Measurements from ENCODE around the gene CPXM1. TPM values are rescaled to one million over a fixed set of nuclear protein-coding genes. Genes with fewer than 3 reads are reported as not detected.
A peak's percentile ranks its signal among the peaks of the same experiment; 100 is the strongest.
"Not testable (repeated sequence)": the region's sequence is repeated elsewhere in the genome, so short reads cannot be mapped to it uniquely, and the experiment has no call there.

Gene CPXM1
- total RNA-seq, 1 donor from 2014 or later = 1.0 TPM

GRCh38 chr20:2778602-2779321, 21.7 kb downstream of the CPXM1 start:
- intact Hi-C loops (cut with DNase I) = no loop called here
- no peak for DNase-seq
- ATAC-seq (ENCODE audit: poor library complexity) = no peak

GRCh38 chr20:2775139-2775538, 25.3 kb downstream of the CPXM1 start:
- no peak for ATAC-seq (ENCODE audit: poor library complexity)

DNA sequence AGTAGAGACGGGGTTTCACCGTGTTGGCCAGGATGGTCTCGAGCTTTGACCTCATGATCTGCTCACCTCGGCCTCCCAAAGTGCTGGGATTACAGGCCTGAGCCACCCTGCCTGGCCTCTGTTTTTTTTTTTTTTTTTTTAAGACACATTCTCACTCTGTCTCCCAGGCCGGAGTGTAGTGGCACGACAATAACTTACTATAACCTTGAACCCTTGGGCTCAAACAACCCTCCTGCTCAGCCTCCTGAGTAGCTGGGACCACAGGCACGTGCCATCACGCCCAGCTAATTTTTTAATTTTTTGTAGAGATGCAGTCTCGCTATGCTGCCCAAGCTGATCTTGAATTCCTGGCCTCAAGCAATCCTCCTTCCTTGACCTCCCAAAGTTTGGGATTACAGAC, 26.6 kb downstream of the CPXM1 start:
- DNase-seq (no peak), ATAC-seq (ENCODE audit: poor library complexity) (no peak)
- intact Hi-C loops (cut with DNase I) = no loop called here

More at GRCh38 chr20:2775139-2775538, 25.3 kb downstream of the CPXM1 start:
- intact Hi-C loops (cut with DNase I) = no loop called here
- DNase-seq = no peak

DNA sequence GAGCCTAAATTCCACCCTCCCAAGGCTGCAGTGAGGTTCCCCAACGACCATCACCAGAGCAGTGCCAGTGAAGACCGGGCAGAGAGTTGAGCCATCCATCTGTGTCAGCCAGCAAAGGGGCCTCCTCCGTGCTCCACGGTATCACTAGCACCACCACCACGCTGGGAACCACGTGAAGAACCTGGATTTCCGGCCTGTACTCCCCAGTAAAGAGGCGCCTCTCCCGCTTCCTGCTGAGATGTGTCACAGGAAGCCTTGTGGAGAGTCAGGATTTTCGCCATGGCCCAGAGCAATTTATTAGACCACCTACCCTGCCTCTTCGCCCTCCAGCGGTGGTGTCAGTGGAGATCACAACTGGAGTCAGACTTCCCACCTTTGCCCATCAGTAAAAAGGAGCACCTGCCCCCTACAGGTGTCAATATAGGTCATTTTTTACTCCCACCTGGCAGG, 28.8 kb downstream of the CPXM1 start:
- intact Hi-C loops (cut with DNase I) = no loop called here
- no peak for DNase-seq
- no peak for ATAC-seq (ENCODE audit: poor library complexity)

- DNase-seq; intact Hi-C loops (cut with DNase I); ATAC-seq (ENCODE audit: poor library complexity): not testable (repeated sequence)
Observed at GRCh38 chr20:2770091-2770490, 30.3 kb downstream of the CPXM1 start.

DNA sequence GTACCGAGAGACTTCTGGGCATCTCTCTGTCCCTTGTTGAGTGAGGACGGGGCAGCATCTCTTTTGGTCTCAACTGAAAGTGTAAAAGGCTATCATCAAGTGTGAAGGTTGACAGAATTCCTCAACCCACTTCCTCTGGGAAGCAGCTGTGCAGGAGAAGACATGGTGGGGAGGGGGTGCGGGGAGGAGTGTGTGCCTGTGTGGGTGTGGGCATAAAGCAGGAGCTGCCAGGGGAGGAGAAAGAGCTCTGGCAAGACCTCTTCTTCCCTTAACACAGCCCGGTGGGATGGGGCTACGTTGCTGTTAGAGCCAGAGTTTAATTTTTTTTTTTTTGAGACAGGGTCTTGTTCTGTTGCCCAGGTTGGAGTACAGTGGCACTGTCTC, 31.8 kb downstream of the CPXM1 start:
- ATAC-seq (ENCODE audit: poor library complexity) (no peak), DNase-seq (no peak)
- intact Hi-C loops (cut with DNase I) = no loop called here

- peak; percentile 61 for DNase-seq
Observed at GRCh38 chr20:2767768-2768631, 32.4 kb downstream of the CPXM1 start.

GRCh38 chr20:2763186-2763585, 37.2 kb downstream of the CPXM1 start:
- DNase-seq (no peak), ATAC-seq (ENCODE audit: poor library complexity) (no peak)
- intact Hi-C loops (cut with DNase I) = no loop called here

More at GRCh38 chr20:2767768-2768631, 32.4 kb downstream of the CPXM1 start:
- peak; percentile 85 for ATAC-seq (ENCODE audit: poor library complexity)
- intact Hi-C loops (cut with DNase I) = no loop called here

DNA sequence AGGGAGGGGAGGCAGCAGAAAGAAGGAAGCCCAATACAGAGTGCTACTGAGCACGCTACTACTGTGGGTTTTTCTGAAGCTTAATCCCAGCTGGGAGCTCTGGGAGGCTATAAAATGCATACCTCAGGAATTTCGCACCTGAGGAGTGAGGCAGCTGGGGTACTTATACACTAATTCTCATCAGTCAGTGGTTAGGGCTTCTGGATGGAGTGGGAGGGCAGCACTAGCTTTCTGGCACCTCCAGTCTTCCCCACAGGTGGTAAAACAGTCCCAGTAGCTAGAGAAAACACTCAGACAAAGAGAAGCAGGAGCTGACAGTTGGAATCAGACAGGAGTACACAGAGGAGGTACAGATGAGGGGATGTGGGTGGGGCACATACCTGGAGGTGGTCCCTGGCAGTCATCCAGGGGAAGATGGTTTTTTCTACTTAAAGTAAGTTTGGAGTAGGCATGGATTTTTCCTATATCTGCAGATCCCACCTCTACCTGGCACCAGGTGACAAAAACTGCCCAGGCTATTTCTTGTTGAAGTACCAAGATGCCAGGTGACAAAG, 37.8 kb downstream of the CPXM1 start:
- intact Hi-C loops (cut with DNase I) = no loop called here
- ATAC-seq (ENCODE audit: poor library complexity) (no peak), DNase-seq (no peak)

DNA sequence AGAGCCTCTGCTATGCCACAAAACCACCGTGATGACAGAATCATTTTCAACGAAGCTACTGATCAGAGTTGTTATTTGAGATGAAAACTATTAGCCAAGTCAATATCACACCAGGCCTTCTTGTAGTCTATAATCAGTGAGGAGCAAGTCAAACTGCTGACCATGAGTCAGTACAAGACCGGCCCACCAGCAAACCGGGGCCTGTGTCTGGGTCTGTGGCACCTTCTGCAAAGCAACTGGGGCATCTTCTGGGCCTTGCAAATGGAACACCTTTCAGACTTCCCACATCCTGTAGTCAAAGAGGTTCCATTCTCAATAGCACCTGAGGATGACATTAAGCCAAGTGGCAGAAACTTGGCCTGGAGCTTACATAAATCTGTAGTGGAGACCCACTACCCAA, 38.5 kb downstream of the CPXM1 start:
- ATAC-seq (ENCODE audit: poor library complexity) = no peak
- intact Hi-C loops (cut with DNase I) = no loop called here
- DNase-seq = no peak

DNA sequence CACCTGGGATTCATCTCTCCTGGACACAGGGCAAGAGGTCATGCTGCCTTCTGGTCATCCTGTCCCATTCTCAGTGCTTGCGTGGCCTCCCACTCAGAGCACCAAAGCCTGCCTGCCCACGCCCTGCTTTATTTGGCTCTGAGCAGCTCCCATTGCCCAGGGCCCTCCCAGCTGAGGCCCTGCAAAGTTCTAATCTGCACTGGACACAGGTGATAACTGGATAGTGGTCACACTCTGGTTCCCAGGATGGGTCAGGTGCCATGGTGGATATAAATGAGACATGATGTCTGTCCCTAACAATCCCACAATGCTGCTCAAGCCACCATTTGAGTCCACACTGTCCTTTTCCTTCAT, 39.5 kb downstream of the CPXM1 start:
- ATAC-seq (ENCODE audit: poor library complexity) = no peak
- intact Hi-C loops (cut with DNase I) = no loop called here
- no peak for DNase-seq

GRCh38 chr20:2760297-2760951, 40.0 kb downstream of the CPXM1 start:
- DNase-seq (no peak), ATAC-seq (ENCODE audit: poor library complexity) (no peak)
- intact Hi-C loops (cut with DNase I) = no loop called here

GRCh38 chr20:2759603-2760296, 40.7 kb downstream of the CPXM1 start:
- intact Hi-C loops (cut with DNase I) = loop anchor here (5.0 kb wide), 1 partner anchor 243 kb away; no protein-coding TSS in a partner anchor
- ATAC-seq (ENCODE audit: poor library complexity) (no peak), DNase-seq (no peak)

GRCh38 chr20:2759143-2759542, 41.3 kb downstream of the CPXM1 start:
- ATAC-seq (ENCODE audit: poor library complexity) = no peak
- no peak for DNase-seq
- intact Hi-C loops (cut with DNase I) = loop anchor here (5.0 kb wide), 1 partner anchor 243 kb away; no protein-coding TSS in a partner anchor

DNA sequence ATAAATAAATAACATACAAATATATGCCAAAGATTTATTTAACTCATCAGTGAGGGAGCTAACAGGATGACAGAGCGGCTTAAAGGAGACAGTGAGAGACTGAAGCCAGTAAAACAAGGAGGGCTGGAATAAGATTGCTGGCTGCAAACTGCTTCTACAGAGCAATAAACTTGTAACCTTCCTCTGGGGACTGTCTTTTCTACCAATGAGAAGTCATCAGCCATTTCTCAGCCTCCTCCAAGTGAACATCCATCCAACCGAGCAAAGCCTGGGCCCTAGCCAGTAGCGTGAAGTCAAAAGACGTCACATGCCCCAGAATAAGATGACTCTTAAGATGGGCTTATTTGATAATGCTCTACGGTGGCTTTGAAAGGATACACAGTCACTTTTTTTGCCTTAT, 42.5 kb downstream of the CPXM1 start:
- ATAC-seq (ENCODE audit: poor library complexity) (no peak), DNase-seq (no peak)
- intact Hi-C loops (cut with DNase I) = loop anchor here (5.0 kb wide), 1 partner anchor 244 kb away; no protein-coding TSS in a partner anchor

DNA sequence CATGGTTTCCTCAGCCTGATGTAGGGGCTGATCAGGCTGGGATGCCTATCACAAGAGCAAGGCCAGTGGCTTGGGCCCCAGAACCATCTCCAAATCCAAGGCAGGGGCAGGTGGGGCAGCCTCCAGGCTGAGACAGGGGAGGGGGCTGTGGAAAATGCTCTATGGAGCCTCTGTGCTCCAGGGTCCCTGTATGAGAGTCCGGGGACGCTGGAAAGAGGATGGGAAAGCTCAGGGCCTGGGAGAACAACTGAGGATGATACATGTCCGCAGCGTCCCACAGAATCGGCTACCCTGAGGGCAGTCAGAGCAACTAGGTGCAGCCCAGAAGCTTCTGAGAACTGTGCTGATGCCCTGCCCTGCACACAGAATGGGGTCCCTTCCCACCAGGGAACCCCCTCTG, 43.4 kb downstream of the CPXM1 start:
- intact Hi-C loops (cut with DNase I) = loop anchor here (5.0 kb wide), 1 partner anchor 245 kb away; no protein-coding TSS in a partner anchor
- ATAC-seq (ENCODE audit: poor library complexity) = no peak
- DNase-seq = no peak

- DNase-seq = no peak
- intact Hi-C loops (cut with DNase I) = loop anchor here (5.0 kb wide), 1 partner anchor 246 kb away; no protein-coding TSS in a partner anchor
- peak; percentile 51 for ATAC-seq (ENCODE audit: poor library complexity)
Observed at GRCh38 chr20:2756056-2756611, 44.3 kb downstream of the CPXM1 start.

DNA sequence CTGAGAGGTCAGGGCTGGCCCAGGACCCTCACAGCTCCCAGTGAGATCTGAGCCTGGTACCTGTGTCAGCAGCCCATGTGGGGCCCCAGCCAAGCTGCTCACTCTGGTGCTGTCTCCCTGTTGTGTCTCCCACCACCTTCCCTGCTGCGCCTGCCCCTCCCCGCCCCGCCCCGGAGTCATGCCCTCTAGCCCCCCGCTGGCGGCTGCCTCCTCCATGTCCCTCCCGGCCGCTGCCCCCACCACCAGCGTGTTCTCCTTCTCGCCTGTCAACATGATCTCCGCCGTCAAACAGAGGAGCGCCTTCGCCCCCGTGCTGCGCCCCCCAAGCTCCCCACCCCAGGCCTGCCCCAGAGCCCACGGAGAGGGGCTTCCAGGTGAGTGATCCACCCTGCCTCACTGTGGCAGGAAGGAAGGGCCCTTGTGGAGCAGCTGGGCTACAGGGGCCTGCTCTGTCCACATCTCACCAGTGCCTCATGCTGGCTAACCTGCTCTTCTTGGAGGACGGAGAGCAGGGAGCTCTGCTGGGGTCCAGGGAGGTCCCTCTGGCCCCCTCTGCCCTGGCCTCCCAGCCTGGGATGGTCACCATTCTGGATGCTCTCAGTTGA, 44.9 kb downstream of the CPXM1 start:
- DNase-seq = no peak
- intact Hi-C loops (cut with DNase I) = loop anchor here (5.0 kb wide), 1 partner anchor 247 kb away; no protein-coding TSS in a partner anchor
- ATAC-seq (ENCODE audit: poor library complexity) = no peak

Measured in Right ventricle myocardium superior (tissue), 1 donor.